Epithelial cell of proximal tubule (primary cell): ENCODE measurements around the gene DENND1A. TPM values are rescaled to one million over a fixed set of nuclear protein-coding genes. Genes with fewer than 3 reads are reported as not detected.

ENCODE experiments used
- DNase-seq: peaks from one replicate; pipeline ENCODE4 v3.0.0-alpha.2; 2011; ENCODE audit warnings: low read depth
- H3K4me3 ChIP-seq: 2 replicates; pipeline ENCODE4 v1.5.1; 2011; ENCODE audit warnings: low read depth, mild to moderate bottlenecking, low read length
- total RNA-seq: library from RNA; depleted of rRNA; stranded (reverse); fragments of >200 nt; gene quantifications from 2 replicates; pipeline ENCODE4 v1.2.3, GENCODE V29; 2015
- TF ChIP-seq, protein P1 (sequence below): conservative IDR thresholded peaks from 2 replicates; pipeline ENCODE4 v1.5.1; 2012; ENCODE audit warnings: low read depth, mild to moderate bottlenecking, low read length

The DENND1A gene
- total RNA-seq, 1 donor from 2014 or later, result 26.6 TPM

- DNase-seq, result no peak
- TF ChIP-seq, protein P1, sequence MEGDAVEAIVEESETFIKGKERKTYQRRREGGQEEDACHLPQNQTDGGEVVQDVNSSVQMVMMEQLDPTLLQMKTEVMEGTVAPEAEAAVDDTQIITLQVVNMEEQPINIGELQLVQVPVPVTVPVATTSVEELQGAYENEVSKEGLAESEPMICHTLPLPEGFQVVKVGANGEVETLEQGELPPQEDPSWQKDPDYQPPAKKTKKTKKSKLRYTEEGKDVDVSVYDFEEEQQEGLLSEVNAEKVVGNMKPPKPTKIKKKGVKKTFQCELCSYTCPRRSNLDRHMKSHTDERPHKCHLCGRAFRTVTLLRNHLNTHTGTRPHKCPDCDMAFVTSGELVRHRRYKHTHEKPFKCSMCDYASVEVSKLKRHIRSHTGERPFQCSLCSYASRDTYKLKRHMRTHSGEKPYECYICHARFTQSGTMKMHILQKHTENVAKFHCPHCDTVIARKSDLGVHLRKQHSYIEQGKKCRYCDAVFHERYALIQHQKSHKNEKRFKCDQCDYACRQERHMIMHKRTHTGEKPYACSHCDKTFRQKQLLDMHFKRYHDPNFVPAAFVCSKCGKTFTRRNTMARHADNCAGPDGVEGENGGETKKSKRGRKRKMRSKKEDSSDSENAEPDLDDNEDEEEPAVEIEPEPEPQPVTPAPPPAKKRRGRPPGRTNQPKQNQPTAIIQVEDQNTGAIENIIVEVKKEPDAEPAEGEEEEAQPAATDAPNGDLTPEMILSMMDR, result no peak
- no peak overlapping the region for H3K4me3 ChIP-seq
Observed at GRCh38 chr9:123341816-123342215, 588.1 kb downstream of the DENND1A start.

DNA sequence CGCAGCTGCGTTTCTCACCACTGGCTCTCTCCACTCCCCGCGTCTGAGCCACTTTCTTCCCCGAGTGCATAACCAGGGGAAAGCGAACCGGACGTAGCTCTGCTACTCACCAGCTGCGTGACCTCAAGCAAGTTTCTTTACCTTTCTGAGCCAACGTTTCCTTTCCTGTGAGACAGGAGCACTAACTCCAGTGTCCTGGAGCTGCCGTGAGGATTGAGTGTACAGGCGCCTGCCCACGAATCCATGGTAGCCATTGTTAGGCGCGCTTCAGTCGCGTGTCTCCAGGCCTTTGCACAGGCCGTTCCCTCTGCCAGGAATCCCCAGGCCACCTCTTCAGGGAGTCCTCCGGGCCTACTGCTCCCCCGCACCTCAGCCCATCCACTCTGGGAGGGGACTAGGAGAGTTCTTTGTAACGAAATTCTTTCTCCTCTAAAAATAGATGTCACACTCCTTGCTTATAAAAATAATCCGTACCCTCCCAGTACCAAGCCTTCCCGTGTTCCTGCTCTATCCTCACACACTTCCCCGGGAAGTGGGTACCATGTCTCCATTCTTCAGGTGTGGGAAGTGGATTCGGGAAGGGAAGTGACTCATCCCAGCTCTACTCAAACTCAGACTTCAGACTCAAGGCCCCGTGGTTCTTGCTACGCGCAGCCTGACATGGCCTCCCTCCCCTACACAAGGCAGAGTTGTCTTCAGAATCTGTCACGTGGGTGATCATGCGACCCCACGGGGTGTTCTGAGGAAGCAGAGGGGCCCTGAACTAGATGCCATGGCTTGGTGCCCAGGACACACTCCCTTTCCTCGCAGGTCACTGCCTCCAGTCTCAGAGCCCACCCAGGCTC is 590.0 kb downstream of the DENND1A start:
- TF ChIP-seq, protein P1, result no peak
- H3K4me3 ChIP-seq, result no peak overlapping the region
- DNase-seq, result no peak

GRCh38 chr9:123338710-123339665 is 590.9 kb downstream of the DENND1A start:
- TF ChIP-seq, protein P1, result no peak
- DNase-seq, result no peak
- H3K4me3 ChIP-seq, result no peak overlapping the region

- no peak overlapping the region for H3K4me3 ChIP-seq
- TF ChIP-seq, protein P1, result no peak
- DNase-seq, result no peak
Observed at GRCh38 chr9:123337971-123338370, 592.0 kb downstream of the DENND1A start.

- no peak for DNase-seq
- no peak overlapping the region for H3K4me3 ChIP-seq
- TF ChIP-seq, protein P1, result no peak
Observed at GRCh38 chr9:123336959-123337358, 593.0 kb downstream of the DENND1A start.

GRCh38 chr9:123336449-123336848 is 593.5 kb downstream of the DENND1A start:
- no peak overlapping the region for H3K4me3 ChIP-seq
- DNase-seq, result no peak
- TF ChIP-seq, protein P1, result no peak
